HG02840 (cell line): Measurements from ENCODE around the gene MOSPD2.

Experiments used
- ATAC-seq: cut with Tn5 transposase; IDR thresholded peaks from one replicate; pipeline ENCODE4 v1.9.1; 2021; ENCODE audit warnings: mild to moderate bottlenecking, moderate library complexity, moderate number of reproducible peaks; ENCODE audit not compliant: unreplicated experiment, low FRiP score

MOSPD2 gene

GRCh38 chrX:14872851-14873675, at the start of gene MOSPD2, which contains the start of gene FANCB:
Gene MOSPD2, plus strand, starts transcription at chrX:14873421. Its CDS starts 108 bp downstream, at chrX:14873529.
Gene FANCB, minus strand, starts transcription at chrX:14873069. Its CDS starts 7,559 bp downstream, at chrX:14865510.
- peak; percentile 98 for ATAC-seq

- no peak for ATAC-seq
Measured at GRCh38 chrX:14825851-14826250, 47.4 kb upstream of the MOSPD2 start.

- no peak for ATAC-seq
Measured at GRCh38 chrX:14826319-14826718, 46.9 kb upstream of the MOSPD2 start.

- no peak for ATAC-seq
Measured at GRCh38 chrX:14829643-14830042, 43.6 kb upstream of the MOSPD2 start.

- no peak for ATAC-seq
Measured at GRCh38 chrX:14832151-14832550, 41.1 kb upstream of the MOSPD2 start.

GRCh38 chrX:14832586-14832985, 40.6 kb upstream of the MOSPD2 start:
- ATAC-seq: no peak

GRCh38 chrX:14837155-14837554, 36.1 kb upstream of the MOSPD2 start:
- ATAC-seq: no peak

GRCh38 chrX:14843666-14844065, 29.6 kb upstream of the MOSPD2 start:
- ATAC-seq: no peak

- no peak for ATAC-seq
Measured at GRCh38 chrX:14851526-14851925, 21.7 kb upstream of the MOSPD2 start.

GRCh38 chrX:14864631-14865030, 8.6 kb upstream of the MOSPD2 start:
- no peak for ATAC-seq

- ATAC-seq: no peak
Measured at GRCh38 chrX:14865201-14865600, 8.0 kb upstream of the MOSPD2 start.

- ATAC-seq: no peak
Measured at GRCh38 chrX:14871767-14872166, 1.5 kb upstream of the MOSPD2 start.

GRCh38 chrX:14872355-14872754, 866 bp upstream of the MOSPD2 start:
- no peak for ATAC-seq

GRCh38 chrX:14873676-14874049, 442 bp downstream of the MOSPD2 start:
- no peak for ATAC-seq

GRCh38 chrX:14875624-14876023, 2.4 kb downstream of the MOSPD2 start:
- no peak for ATAC-seq

GRCh38 chrX:14883826-14884225, 10.6 kb downstream of the MOSPD2 start:
- ATAC-seq: no peak

- no peak for ATAC-seq
Measured at GRCh38 chrX:14884714-14885113, 11.5 kb downstream of the MOSPD2 start.

GRCh38 chrX:14886252-14886651, 13.0 kb downstream of the MOSPD2 start:
- no peak for ATAC-seq

- no peak for ATAC-seq
Measured at GRCh38 chrX:14896273-14896672, 23.1 kb downstream of the MOSPD2 start.

- ATAC-seq: no peak
Measured at GRCh38 chrX:14897042-14897441, 23.8 kb downstream of the MOSPD2 start.

- no peak for ATAC-seq
Measured at GRCh38 chrX:14899607-14900006, 26.4 kb downstream of the MOSPD2 start.

- no peak for ATAC-seq
Measured at GRCh38 chrX:14902537-14902936, 29.3 kb downstream of the MOSPD2 start.
